ENCODE results near the gene MMP17. TPM values are rescaled to one million over a fixed set of nuclear protein-coding genes. Genes with fewer than 3 reads are reported as not detected.

MMP17 gene
- total RNA-seq, 2 experiments from 2014 or later: 0.17 to 0.27 TPM

DNA sequence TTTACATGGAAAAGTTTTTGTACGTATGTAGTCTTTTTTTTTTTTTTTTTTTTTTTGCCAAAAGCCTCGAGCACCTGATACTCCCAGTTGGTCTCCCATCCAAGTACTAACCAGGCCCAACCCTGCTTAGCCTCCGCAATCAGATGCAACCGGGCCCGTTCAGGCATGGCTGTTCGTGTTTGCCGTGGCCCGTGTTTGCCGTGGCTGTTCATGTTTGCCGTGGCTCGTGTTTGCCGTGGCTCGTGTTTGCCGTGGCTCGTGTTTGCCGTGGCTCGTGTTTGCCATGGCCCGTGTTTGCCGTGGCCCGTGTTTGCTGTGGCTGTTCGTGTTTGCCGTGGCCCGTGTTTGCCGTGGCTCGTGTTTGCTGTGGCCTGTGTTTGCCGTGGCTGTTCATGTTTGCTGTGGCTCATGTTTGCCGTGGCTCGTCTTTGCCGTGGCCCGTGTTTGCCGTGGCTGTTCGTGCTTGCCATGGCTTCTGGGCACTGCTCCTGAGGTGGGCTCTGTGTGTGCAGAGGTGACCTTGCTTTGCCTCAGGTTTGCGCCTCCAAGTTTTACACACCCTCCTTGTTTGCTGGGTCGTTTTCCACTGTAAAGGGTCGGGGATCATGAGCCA lies 26.8 kb upstream of the MMP17 start:
- Mint-ChIP-seq H3K9me3 (peaks cover 3% of the 10 kb centered on the region), H3K27ac (no peak overlapping the region), H3K4me3 (no peak overlapping the region), H3K27me3 (no peaks in the 10 kb centered on the region), H3K4me1 (ENCODE audit: low read depth) (no peaks in the 10 kb centered on the region), H3K36me3 (ENCODE audit: low read depth) (peaks cover 54% of the 10 kb centered on the region)
- peaks cover 45% of the 10 kb centered on the region for H3K36me3 ChIP-seq (ENCODE audit: insufficient read depth, low read length)
- H3K4me1 ChIP-seq (ENCODE audit: insufficient read depth, low read length): no peaks in the 10 kb centered on the region
- CTCF ChIA-PET: no interaction called here
- ATAC-seq (ENCODE audit: poor library complexity) (no peak), DNase-seq (no peak)
- H3K4me3 ChIP-seq (ENCODE audit: low read length): no peak overlapping the region
- intact Hi-C loops (cut with DNase I, micrococcal nuclease): no loop called here
- H3K27me3 ChIP-seq (ENCODE audit: control insufficient read depth in 1 of 2, insufficient read depth in 2 of 2, low read length in 2 of 2): no peaks in the 10 kb centered on the region
- POLR2A ChIA-PET: no interaction called here
- peaks cover 0 to 8% of the 10 kb centered on the region in 2 experiments for H3K9me3 ChIP-seq (ENCODE audit: control insufficient read depth in 1 of 2, insufficient read depth in 1 of 2, low read length in 2 of 2)
- no peak overlapping the region for H3K27ac ChIP-seq (ENCODE audit: low read depth in 1 of 2, low read length in 2 of 2)
- TF ChIP-seq, protein P1, sequence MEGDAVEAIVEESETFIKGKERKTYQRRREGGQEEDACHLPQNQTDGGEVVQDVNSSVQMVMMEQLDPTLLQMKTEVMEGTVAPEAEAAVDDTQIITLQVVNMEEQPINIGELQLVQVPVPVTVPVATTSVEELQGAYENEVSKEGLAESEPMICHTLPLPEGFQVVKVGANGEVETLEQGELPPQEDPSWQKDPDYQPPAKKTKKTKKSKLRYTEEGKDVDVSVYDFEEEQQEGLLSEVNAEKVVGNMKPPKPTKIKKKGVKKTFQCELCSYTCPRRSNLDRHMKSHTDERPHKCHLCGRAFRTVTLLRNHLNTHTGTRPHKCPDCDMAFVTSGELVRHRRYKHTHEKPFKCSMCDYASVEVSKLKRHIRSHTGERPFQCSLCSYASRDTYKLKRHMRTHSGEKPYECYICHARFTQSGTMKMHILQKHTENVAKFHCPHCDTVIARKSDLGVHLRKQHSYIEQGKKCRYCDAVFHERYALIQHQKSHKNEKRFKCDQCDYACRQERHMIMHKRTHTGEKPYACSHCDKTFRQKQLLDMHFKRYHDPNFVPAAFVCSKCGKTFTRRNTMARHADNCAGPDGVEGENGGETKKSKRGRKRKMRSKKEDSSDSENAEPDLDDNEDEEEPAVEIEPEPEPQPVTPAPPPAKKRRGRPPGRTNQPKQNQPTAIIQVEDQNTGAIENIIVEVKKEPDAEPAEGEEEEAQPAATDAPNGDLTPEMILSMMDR (IDR thresholded peaks at IDR 0.05): no peak

DNA sequence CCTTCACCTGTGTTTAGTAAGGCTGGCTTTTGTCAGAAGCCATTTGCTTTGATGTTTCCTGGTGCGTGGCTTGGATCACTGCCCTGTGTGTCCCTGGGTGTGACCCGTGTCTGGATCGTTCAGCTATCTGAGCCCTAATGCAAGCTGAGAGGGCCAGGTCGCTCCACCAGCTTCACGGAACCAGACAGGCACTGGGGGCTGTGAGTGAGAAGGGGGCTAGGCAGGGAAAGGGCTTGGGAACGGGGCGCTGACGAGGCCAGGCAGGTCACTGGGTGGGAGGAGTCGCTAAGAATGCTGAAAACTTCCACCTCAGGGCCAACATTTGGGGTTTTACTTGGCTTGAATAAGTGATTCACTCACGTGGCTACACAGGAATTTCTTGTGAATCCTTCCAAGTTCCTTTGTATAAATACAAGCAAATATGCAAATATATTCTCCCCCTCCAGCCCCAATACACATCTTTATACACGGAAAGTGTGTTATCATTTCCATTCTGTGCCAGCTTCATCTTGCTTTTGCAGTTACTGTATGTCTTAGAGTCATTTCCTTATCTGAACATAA lies 24.2 kb upstream of the MMP17 start:
- Histone ChIP-seq H3K27me3 (ENCODE audit: control insufficient read depth in 1 of 2, insufficient read depth in 2 of 2, low read length in 2 of 2) (no peaks in the 10 kb centered on the region), H3K36me3 (ENCODE audit: insufficient read depth, low read length) (peaks cover 23% of the 10 kb centered on the region), H3K27ac (ENCODE audit: low read depth in 1 of 2, low read length in 2 of 2) (no peak overlapping the region), H3K4me3 (ENCODE audit: low read length) (no peak overlapping the region), H3K4me1 (ENCODE audit: insufficient read depth, low read length) (no peaks in the 10 kb centered on the region), H3K9me3 (ENCODE audit: control insufficient read depth in 1 of 2, insufficient read depth in 1 of 2, low read length in 2 of 2) (peaks cover 0 to 15% of the 10 kb centered on the region in 2 experiments)
- ChIA-PET POLR2A (no interaction called here), CTCF (no interaction called here)
- Mint-ChIP-seq H3K9me3 (peaks cover 3% of the 10 kb centered on the region), H3K36me3 (ENCODE audit: low read depth) (peaks cover 28% of the 10 kb centered on the region), H3K27me3 (no peaks in the 10 kb centered on the region), H3K27ac (no peak overlapping the region), H3K4me3 (no peak overlapping the region), H3K4me1 (ENCODE audit: low read depth) (no peaks in the 10 kb centered on the region)
- TF ChIP-seq, protein P1 (IDR thresholded peaks at IDR 0.05): no peak
- intact Hi-C loops (cut with DNase I, micrococcal nuclease): no loop called here
- no peak for DNase-seq
- no peak for ATAC-seq (ENCODE audit: poor library complexity)

DNA sequence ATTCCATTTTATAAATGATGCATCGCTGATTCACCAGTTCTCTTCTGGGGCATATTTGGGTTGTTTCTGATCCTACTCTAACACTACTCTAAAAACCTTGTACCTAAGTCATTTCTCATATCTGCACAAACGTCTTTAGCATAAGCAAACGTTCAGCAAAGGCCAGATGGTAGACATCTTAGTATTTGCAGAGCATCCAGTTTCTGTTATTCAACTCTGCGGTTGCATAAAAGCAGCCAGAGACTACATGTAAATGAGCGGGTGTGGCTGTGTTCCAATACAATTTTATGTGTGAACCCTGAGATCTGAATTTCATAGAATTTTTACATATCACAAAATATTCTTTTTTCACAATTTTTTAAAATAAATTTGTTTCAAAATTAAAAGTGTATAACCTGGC lies 22.8 kb upstream of the MMP17 start:
- no peaks in the 10 kb centered on the region for H3K4me1 ChIP-seq (ENCODE audit: insufficient read depth, low read length)
- TF ChIP-seq, protein P1 (IDR thresholded peaks at IDR 0.05): no peak
- Mint-ChIP-seq H3K27me3 (no peaks in the 10 kb centered on the region), H3K4me1 (ENCODE audit: low read depth) (no peaks in the 10 kb centered on the region), H3K9me3 (peaks cover 3% of the 10 kb centered on the region), H3K27ac (no peak overlapping the region), H3K36me3 (ENCODE audit: low read depth) (peaks cover 15% of the 10 kb centered on the region), H3K4me3 (no peak overlapping the region)
- ChIA-PET CTCF (no interaction called here), POLR2A (no interaction called here)
- intact Hi-C loops (cut with DNase I, micrococcal nuclease): no loop called here
- H3K27ac ChIP-seq (ENCODE audit: low read depth in 1 of 2, low read length in 2 of 2): no peak overlapping the region
- no peak overlapping the region for H3K4me3 ChIP-seq (ENCODE audit: low read length)
- no peak for ATAC-seq (ENCODE audit: poor library complexity)
- H3K27me3 ChIP-seq (ENCODE audit: control insufficient read depth in 1 of 2, insufficient read depth in 2 of 2, low read length in 2 of 2): no peaks in the 10 kb centered on the region
- H3K9me3 ChIP-seq (ENCODE audit: control insufficient read depth in 1 of 2, insufficient read depth in 1 of 2, low read length in 2 of 2): peaks cover 0 to 16% of the 10 kb centered on the region in 2 experiments
- peaks cover 10% of the 10 kb centered on the region for H3K36me3 ChIP-seq (ENCODE audit: insufficient read depth, low read length)
- DNase-seq: no peak
